ENCODE results near the gene MMP25.
"Not testable (repeated sequence)": the region's sequence is repeated elsewhere in the genome, so short reads cannot be mapped to it uniquely, and the experiment has no call there.

The MMP25 gene

DNA sequence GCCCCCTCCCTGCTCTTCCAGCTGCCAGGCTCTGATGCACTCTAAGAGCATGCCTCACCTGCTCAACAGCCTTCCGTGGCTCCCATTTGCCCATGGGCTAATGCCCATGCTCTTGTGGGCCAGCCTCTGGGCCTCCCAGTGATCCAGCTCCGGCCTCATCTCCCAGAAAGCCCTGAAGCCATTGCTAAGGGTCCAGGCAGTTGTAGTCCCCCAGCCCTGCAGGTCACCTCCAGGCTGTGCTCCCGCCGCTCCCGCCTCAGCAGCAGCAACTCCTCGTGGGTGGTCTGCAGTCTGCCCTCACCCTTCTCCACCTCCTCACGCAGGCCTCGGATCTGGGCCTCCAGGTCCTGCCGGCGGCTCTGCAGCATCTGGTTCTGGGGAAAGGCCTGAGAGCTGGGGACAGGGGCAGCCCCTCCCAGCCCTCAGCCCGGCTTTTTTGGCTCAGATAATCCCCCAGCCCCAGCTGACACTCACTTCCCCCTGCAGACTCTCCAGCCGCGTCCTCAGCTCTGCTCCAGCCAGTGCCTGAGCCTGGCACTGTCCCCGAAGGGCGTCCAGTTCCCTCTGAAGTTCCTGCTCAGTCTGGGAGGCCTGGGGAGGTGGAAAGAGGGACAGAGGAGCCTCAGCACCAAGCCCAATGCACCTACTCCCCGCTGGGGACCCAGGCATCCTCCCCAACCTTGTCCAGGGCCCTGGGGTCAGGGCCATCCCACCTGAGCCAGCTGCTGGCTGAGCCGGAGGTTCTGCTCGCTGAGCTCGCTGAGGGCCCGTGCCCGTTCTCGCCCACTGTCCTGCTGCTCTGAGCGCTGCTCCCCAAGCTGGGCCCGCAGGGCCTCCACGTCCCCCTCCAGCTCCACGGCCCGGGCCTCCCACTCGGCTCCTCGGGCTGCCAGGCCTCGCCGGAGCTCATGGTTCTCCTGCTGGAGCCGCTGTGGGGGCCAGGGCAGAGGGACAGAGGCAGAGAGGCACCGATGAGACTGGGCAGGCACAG is 15.8 kb upstream of the MMP25 start:
- DNase-seq = no peak

DNA sequence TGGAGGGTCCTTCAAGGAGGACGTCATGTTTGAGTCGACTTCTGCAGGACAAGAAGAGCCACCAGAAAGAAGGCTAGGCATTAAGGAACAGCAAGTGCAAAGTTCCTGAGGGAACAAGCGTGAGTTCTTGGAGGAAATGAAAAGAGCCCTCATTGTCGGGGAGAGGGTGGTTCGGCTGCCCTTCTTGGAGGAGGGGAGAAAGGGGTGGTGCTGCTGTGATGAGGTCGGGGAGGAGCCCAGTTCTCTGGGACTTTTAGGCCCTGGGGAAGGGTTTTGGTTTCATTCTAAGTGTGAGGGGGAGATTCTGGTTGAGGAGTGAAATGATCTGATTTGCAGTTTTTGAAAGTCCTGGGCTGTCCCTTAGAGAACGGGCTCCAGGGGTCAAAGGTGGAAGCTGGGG is 13.7 kb upstream of the MMP25 start:
- no peak for DNase-seq

DNA sequence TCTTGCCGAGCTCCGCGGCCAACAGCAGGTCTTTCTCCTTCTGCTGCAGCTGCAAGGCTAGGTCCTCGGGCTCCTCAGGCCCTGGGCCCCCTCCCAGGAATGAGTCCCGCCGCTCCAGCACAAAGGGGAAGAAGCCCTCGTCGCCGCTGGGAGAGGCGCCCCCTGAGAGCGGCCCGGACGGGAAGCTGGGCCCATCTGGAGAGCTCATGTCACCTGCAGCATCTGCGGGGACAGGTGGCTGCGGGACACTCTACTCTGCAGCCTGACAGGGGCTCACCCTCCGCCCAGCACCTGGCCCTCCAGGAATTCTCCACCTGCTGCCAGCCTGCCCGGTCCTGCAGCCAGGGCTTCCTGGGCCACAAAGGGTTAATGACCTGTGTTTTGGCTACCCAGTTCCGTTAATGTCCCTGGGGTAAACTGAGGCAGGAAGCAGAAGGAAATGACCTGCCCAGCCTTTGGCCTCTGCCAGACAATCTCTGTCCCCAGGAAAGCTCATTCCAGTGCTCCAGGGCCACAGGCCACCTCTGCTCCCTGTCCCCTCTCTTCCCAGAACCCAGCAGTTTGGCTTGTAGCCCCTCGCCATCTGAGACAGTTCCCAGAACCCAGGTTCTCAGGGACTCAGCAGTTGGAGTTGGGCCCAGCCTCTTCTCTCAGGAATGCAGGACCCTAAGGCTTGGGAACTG is 10.9 kb upstream of the MMP25 start:
- no peak for DNase-seq

DNA sequence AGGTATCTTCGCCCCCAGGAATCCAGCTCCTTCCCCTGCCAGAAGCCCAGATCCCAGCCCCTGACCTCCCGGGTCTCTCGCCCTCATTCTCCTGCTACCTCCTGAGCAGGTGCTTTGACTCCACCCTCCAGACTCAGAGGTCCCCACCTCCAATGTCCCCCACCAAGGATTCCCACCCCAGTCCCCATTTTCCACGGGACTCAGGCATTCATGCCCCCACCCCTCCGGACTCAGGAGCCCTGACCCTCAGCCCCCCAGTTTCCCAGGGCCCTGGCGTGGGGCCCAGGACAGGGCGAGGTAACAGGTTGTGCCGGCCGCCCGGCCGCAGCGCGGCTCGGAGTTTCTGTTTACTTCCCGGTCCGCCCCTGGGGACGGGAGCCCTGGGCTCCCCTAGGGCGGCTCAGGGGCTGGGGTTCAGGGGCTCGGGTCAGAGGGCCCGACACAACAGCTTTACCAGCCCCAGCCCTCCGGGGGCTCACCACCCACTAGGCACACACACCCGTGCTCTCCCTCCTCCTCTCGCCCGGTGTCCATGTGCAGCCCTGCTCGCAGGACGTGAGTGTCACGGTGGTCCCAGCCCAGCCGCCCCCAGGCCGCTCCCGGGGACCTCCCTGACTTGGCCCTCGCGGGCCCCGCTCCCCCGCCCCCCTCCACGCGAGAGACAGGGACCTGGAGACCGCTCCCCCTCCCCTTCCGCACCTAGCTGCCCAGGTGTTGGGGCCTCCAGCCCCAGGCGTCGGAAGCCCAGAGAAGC is 10.2 kb upstream of the MMP25 start:
- DNase-seq = no peak

DNA sequence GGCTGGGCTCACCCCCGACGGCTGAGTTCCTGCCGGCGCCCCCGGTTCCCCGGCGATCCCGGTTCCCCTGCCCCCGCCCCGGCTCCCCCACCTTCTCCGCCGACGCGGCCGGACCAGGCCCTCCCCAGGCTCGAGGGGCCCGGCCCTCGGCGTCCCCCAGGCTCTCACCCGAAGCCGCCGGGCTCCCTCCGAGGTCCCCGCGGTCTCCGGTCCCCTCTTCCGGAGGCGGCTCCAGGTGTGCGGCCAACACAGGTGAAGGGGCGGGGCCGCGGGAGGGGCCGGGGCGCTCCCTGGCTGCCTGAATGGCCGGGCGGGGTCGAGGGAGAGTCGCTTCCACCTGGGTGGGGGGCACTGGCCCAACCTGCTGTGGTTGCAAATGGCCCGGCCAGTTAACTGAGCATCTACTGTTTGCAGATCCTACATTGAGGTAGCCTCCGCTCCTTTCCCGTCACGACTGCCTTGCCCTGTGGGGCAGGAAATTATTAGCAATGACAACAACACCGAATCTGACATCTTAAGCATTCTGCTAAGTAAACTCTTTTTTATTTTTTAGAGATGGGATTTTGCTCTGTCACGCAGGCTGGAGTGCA is 9.5 kb upstream of the MMP25 start, which contains the start of gene BICDL2:
TSS of gene BICDL2 (minus strand) at position 219 of the 590 bp plus-strand sequence. CDS start 1,448 bp downstream, outside the sequence.
- no peak for DNase-seq

DNA sequence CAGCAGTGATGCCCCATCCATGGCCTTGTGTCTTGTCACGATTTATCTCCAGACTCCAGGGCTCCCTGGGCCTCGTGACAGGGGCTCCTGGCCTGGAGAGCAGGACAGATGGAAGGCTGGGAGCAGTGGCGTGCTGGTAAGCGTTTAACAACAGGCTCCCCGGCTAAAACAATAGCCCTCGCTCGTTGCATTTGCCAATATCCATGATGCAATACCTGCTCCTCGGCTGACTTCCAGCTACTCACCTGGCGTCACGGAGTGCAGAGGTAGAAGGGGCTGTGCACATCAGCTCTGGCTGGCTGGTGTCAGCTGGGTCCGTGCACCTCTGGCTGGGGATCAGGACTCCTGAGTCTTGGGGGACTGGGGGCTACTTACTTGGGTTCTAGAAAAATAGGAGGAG is 8.1 kb upstream of the MMP25 start:
- DNase-seq = no peak

DNA sequence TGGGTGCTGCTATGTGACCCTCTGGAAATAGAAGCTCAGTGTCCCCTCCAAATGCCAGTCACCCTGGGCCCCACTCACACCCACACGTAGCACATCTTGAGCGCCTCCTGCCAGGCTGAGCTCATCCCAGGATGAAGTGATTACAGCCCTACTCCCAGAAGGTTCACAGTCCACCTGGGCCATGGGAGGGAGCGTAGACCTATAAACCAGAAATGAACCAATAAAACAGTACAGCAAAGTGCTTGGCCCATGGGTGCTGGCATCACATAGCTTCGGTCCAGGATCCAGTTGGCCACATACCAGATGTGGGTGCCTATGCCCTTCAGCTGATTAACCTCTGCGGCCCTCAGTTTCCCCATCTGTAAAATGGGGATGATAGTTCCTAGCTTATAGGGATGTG is 7.5 kb upstream of the MMP25 start:
- DNase-seq = no peak

DNA sequence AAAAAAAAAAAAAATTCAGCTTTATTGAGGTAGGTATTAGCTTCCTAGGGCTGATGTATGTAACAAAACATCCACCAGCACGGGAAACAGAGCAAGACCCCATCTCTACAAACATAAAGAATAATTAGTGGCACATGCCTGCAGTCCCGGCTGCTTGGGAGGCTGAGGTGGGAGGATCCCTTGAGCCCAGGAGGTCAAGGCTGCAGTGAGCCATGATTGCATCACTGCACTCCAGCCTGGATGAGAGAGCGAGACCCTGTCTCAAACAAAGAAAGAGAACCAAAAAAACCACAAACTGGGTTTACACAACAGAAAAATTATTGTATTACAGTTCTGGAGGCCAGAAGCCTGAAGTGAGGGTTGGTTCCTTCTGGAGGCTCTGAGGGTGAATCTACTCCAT is 4.0 kb upstream of the MMP25 start:
- DNase-seq = no peak

DNA sequence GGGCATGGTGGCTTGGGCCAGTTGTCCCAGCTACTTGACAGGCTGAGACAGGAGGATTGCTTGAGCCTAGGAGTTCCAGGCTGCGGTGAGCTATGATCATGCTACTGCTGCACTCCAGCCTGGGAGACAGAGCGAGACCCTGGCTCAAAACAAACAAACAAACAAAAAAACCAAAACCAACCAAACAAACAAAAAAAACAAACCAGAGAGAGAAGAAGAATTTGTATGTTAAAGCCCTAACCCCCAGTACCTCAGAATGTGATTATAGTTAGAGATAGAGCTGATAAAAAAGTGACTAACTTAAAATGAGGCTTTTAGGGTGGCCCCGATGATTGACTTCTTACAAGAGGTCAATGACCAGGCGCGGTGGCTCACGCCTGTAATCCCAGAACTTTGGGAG is 1.7 kb upstream of the MMP25 start:
- DNase-seq = no peak

DNA sequence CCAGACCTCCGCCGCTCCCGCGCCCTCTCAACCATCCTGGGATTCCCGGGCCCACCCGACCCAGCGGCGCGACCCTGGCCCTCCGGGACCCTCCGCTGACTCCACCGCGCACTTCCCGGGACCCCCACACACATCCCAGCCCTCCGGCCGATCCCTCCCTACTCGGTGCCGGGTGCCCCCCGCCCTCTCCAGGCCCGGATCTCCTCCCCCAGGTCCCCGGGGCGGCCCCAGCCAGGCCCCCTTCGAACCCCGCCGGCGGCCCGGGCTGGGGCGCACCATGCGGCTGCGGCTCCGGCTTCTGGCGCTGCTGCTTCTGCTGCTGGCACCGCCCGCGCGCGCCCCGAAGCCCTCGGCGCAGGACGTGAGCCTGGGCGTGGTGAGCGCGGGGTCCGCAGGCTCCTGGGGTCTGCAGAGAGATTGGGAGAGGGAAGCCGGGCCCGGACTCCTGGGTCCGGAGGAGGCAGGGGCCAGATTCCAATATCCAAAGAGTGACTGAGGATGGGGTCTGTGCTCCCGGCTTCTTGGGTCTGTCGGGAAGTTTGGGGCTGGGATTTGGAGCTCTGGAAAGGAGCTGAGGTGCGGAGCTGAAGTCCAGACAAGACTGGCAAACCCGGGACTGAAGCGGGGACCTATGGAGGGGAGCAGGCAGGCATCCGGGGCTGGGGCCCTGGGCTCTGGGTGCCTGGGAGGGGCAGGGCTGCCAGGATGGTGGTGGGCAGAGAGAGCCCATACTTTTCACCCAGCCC is 453 bp downstream of the MMP25 start:
- no peak for DNase-seq

DNA sequence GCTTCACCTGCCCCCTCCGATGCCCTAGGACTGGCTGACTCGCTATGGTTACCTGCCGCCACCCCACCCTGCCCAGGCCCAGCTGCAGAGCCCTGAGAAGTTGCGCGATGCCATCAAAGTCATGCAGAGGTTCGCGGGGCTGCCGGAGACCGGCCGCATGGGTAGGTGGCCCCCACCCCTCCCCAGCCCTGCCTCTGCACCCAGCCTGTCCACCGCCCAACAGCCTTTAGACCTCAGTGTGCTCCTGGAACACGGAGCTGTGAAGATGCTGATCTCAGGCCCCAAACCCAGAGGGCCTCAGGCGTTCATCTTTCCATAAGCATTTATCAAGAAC is 993 bp downstream of the MMP25 start:
- no peak for DNase-seq

DNA sequence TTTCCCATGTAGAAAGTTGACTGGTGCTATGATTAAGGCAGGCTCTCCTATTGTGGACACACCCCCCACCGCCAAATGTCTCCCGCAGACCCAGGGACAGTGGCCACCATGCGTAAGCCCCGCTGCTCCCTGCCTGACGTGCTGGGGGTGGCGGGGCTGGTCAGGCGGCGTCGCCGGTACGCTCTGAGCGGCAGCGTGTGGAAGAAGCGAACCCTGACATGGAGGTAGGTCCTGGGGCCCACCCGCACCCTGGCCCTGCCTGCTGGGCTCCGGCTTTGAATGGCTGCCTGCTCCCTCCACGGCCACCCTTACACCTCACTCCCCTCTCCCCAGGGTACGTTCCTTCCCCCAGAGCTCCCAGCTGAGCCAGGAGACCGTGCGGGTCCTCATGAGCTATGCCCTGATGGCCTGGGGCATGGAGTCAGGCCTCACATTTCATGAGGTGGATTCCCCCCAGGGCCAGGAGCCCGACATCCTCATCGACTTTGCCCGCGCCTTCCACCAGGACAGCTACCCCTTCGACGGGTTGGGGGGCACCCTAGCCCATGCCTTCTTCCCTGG is 3.6 kb downstream of the MMP25 start:
- no peak for DNase-seq

DNA sequence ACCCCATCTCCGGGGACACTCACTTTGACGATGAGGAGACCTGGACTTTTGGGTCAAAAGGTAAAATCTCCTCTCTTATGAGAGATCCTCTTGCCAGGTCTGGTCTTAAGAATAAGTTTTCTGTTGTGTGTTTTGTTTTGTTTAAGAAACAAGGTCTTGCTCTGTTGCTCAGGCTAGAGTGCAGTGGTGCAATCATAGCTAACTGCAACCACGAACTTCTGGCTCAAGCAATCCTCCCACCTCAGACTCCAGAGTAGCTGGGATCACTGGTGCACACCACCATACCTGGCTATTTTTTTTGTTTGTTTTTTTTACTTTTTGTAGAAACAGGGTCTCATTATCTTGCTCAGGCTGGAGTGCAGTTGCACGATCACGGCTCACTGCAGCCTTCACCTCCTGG is 4.1 kb downstream of the MMP25 start:
- no peak for DNase-seq

DNA sequence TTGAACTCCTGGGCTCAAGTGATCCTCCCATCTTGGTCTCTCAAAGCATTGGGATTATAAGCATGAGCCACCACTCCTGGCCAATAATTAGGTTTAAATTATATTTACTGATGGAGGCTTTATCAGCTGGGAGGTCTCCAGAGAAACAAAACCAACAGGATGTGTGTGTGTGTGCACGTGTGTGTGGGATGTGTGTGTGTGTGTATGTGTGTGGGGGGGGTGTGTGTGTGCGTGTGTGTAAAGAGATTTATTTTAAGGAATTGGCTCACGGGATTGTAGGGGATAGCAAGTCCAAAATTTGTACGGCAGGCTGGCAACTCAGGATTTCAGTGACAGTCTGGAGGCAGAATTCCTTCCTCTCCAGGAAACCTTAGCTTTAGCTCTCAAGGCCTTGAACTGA is 4.6 kb downstream of the MMP25 start:
- no peak for DNase-seq

DNA sequence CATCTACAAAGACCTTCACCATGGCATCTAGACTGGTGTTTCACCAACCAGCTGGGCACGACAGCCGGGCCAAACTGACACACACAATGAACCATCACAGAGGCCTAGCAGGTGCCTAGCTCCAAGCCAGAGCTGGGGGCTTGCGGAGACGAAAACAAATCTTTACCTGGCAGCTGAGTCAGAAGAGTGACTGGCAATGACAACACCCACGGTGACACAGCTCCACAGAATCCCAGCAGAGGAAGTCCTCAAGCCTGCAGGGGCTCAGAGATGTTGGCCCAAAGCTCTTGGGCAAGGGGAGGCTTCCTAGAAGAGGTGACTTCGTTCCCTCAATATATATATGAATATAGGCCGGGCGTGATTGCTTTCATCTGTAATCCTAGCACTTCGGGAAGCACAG is 5.1 kb downstream of the MMP25 start:
- DNase-seq = no peak

DNA sequence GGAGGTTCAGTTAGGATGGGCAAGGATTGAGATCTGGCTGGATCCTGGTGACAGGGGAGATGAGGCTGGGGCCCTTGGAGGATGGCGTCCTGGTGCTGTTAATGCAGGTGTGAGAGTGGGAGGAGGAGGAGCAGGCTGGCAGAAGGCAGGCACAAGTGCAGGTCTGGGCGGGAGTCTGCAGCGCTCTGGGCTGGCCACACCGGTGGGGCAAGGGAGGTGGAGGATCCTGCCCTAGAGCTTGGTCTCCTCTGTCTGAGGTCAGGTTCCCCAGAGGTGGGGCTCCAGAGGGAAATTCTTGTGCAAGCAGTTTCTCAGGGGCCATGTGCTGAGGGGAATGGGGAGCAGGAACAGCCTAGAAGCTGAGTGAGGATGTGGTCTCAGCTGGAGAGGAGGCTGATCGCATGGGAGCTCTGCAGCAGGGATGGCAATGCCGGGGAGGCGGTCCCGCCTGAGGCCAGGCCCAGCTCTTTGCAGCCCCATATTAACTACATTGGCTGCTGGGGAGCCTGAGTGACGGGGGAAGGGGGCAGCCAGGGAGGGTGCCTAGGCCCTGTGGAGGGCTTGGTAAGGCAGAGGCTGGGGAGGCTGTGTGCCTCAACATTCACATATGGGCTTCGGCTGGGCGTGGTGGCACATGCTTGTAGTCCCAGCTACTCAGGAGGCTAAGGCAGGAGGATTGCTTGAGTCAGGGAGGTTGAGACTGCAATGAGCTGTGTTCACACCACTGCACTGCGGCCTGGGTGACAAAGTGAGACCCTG is 6.4 kb downstream of the MMP25 start:
- not testable (repeated sequence) for DNase-seq

DNA sequence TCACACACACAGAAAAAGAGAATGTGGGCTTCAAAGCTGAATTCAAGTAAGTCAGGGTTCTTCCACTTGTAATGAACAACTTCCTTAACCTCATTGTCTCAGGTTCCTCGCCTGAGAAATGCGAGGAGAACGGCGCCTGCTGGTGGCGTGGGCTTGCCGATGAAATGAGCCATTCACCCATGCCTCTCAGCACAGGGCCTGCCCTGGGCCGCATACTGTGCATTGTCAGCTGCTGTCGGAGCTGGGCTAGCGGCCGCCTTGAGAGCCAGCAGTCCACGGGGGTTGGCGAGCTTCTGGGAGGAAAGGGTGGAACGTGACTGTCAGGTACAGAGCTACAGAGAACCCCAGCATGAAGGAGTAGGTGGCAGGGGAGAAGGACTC is 7.0 kb downstream of the MMP25 start:
- DNase-seq = not testable (repeated sequence)

DNA sequence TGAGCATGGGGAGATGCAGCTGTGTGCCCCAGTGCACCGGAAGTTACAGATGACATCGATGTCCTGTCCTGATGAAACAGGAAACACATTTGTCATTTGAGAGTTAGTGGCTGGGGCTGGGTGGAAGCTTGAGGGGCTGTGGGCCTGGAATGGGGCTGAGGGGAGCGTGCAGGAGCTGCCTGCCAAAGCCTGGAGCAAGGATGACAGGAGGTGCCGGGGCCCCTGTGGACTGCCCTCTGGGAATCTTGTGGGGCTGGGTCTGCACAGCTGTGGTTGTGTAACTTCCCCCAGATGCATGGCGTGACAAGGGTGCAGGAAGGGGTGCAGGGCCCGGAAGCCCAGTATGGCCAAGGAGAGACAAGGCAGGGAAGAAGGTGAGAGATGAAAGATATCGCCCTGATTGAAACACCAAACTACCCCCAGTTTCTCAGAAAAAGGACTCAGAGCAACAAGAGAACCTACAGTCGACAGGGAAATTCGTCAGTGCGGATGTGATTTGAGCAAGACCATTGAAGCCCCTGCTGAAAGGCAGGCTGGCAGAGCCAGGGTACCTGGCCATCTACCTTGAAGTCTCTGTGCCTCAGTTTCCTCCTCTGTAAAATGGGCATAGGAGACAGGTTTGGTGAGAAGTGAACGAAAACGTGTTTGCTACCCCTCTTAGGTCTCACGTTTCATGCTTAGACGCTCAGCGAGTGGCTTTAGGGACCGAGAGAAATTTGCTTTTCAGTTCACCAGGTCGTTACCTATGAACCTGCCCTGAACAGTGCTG is 8.8 kb downstream of the MMP25 start:
- no peak for DNase-seq

DNA sequence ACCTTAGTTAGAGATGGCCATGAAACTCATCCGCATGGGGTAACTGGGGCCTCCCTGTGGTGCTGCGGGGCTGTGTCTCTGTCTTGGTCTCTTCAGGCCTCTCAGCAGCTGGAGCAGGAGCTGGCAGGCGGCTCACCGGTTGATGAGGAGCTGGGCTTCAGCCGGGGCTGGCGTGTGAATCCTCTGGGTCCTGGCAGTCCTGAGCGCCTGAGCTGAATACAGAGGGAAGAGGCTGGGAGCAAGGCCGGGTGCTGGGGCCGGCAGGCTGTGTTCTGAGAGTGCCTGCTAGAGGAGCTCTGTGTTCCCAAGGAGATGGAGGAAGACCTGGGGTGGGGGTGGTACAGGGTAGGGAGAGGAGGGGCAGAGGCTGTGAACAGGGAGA is 9.4 kb downstream of the MMP25 start:
- not testable (repeated sequence) for DNase-seq

Data from activated CD4-positive, alpha-beta T cell treated with anti-CD3 and anti-CD28 coated beads for 1 hour (primary cell).